ENCODE measurements around the gene LCLAT1. TPM values are rescaled to one million over a fixed set of nuclear protein-coding genes. Genes with fewer than 3 reads are reported as not detected.

LCLAT1 gene
- total RNA-seq, 1 experiment from 2014 or later, result 32.9 TPM

- Histone ChIP-seq H2BK120ac (ENCODE audit: low read depth, low read length, poor library complexity, severe bottlenecking) (no peak overlapping the region), H3K9ac (ENCODE audit: extremely low read depth, insufficient read length, low read length) (no peak overlapping the region), H3K27me3 (ENCODE audit: insufficient read depth, low read length) (no peaks in the 10 kb centered on the region), H3K14ac (ENCODE audit: insufficient read depth, low read length) (no peak overlapping the region), H4K5ac (ENCODE audit: insufficient read length, low read depth, low read length) (no peak overlapping the region), H2BK20ac (ENCODE audit: low read depth, low read length, poor library complexity, severe bottlenecking) (no peak overlapping the region), H3K23me2 (ENCODE audit: insufficient read length, low read depth, low read length, poor library complexity, severe bottlenecking) (no peaks in the 10 kb centered on the region), H2BK15ac (ENCODE audit: low read depth, low read length) (no peak overlapping the region), H4K91ac (ENCODE audit: insufficient read length, low read depth, low read length) (no peak overlapping the region), H3K27ac (ENCODE audit: insufficient read length, low read depth, low read length) (no peak overlapping the region), H3K79me1 (ENCODE audit: insufficient read depth, low read depth, low read length, poor library complexity, severe bottlenecking) (peaks cover 4% of the 10 kb centered on the region), H3K4me1 (ENCODE audit: insufficient read depth, low read length) (peaks cover 3% of the 10 kb centered on the region; the same call in 1 of the 2 replicates), H3K23ac (ENCODE audit: insufficient read length, low read depth, low read length) (no peak overlapping the region), H2BK12ac (ENCODE audit: insufficient read length, low read depth, low read length) (no peak overlapping the region), H3K9me3 (ENCODE audit: control insufficient read depth, low read depth, low read length) (no peaks in the 10 kb centered on the region), H3T11ph (ENCODE audit: low read length) (no peak overlapping the region), H3K4me2 (ENCODE audit: insufficient read depth, insufficient read length, low read length) (no peak overlapping the region), H4K20me1 (ENCODE audit: control insufficient read depth, insufficient read depth, insufficient read length) (no peaks in the 10 kb centered on the region), H2AFZ (ENCODE audit: low read length) (no peak overlapping the region), H3K18ac (ENCODE audit: insufficient read length, low read depth, low read length) (no peak overlapping the region), H3K79me2 (ENCODE audit: insufficient read depth, low read length) (peaks cover 4% of the 10 kb centered on the region; the same call in 1 of the 2 replicates), H3K56ac (ENCODE audit: insufficient read length, low read depth, low read length) (no peak overlapping the region), H2AK5ac (ENCODE audit: insufficient read length, low read length) (no peak overlapping the region), H3K4ac (ENCODE audit: low read depth, low read length) (no peak overlapping the region), H2BK5ac (ENCODE audit: insufficient read length, low read length) (no peak overlapping the region), H4K8ac (replicated peaks; ENCODE audit: insufficient read length, low read depth, low read length) (no peak overlapping the region)
- Mint-ChIP-seq H3K4me1 (peaks cover 12 to 16% of the 10 kb centered on the region in 2 experiments), H3K27me3 (ENCODE audit: low read depth) (no peaks in the 10 kb centered on the region), H3K4me3 (no peak overlapping the region), H3K9me3 (no peaks in the 10 kb centered on the region), H3K36me3 (ENCODE audit: insufficient read depth in 1 of 3, low read depth in 3 of 3) (peaks cover 0 to 5% (median 4%) of the 10 kb centered on the region in 3 experiments; a peak in 1 of 7 replicates), H3K27ac (no peak overlapping the region; a peak in 1 of 7 replicates)
- no peak for DNase-seq
- WGBS (ENCODE audit: extremely low coverage, insufficient read length, low lambda C conversion rate), result no CpG with 5 or more reads among the region's 3 CpGs
- TF ChIP-seq CTCF (conservative IDR thresholded peaks at IDR 0.05), result no peak
Measured at GRCh38 chr2:30484145-30484544, 37.1 kb downstream of the LCLAT1 start.

Data from H9 (cell line).